ENCODE results near the gene TWNK.

The TWNK gene

DNA sequence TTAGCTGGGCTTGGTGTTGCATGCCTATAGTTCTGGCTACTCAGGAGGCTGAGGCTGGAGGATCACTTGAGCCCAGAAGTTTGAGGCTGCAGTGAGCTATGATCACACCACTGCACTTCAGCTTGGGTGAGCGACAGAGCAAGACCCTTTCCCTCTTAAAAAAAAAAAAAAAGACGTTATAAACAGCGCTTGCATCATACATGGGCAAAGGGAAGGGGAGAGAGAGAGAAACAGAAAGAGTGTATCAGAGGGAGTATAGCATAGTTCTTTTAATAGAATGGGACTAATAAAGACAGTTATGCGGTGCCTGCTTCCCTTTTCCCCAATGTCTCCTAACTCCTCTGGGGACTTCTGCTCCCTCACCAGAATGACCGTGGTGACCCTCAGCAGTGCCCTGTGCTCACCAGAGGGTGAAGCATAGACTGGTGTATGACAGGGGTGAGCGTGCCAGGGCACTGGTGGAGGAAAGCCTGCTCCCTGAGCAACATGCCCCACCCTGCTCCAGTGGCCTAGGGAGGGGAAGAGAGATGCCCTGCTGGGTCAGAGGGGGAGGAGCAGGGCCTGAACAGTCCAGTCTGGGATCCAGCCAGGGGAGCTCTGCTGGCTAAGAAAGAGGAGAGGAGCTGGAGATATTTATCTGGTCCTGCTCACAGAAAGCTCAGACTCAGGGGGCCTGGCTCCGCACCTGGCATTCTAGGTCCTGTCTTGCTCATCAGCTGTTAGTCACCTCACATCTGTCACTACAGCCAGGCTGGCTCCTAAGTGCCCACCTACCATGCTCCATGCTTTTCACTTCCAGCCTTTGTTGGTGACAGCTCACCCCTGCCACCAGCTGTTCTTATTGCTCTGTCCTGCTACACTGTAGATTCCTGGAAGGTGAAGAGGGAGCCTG lies 41.3 kb downstream of the TWNK start:
- H2BK5ac ChIP-seq (ENCODE audit: low read depth, low read length, poor library complexity, severe bottlenecking), result no peak overlapping the region
- H2BK120ac ChIP-seq (ENCODE audit: low read depth, low read length), result no peak overlapping the region
- 95% methylated on average over 4 of the region's 7 CpGs for WGBS
- no peaks in the 10 kb centered on the region for H3K9me3 ChIP-seq (ENCODE audit: control insufficient read depth, low read length)
- peaks cover 0 to 14% of the 10 kb centered on the region in 2 experiments for H3K27me3 ChIP-seq (ENCODE audit: control insufficient read depth in 1 of 2, insufficient read depth in 1 of 2, low read length in 2 of 2)
- DNase-seq, result no peak
- no peak overlapping the region for H3K27ac ChIP-seq (ENCODE audit: low read length, poor library complexity, severe bottlenecking)
- H3K4me1 ChIP-seq (ENCODE audit: control insufficient read depth, insufficient read depth, low read depth, low read length), result peaks cover 24% of the 10 kb centered on the region
- H2AK5ac ChIP-seq (ENCODE audit: low read length, severe bottlenecking), result no peak overlapping the region
- no peak overlapping the region for H3K4me2 ChIP-seq (ENCODE audit: low read length, poor library complexity, severe bottlenecking)
- no peak overlapping the region for H2AFZ ChIP-seq (ENCODE audit: low read depth, low read length)
- no peak overlapping the region for H3K4ac ChIP-seq (ENCODE audit: low read depth in 1 of 2, low read length in 2 of 2)
- no peak overlapping the region for H3K4me3 ChIP-seq (ENCODE audit: insufficient read depth in 1 of 2, low read depth in 1 of 2, low read length in 2 of 2)
- H2BK12ac ChIP-seq (ENCODE audit: low read length in 2 of 2), result no peak overlapping the region
- no peak overlapping the region for H4K8ac ChIP-seq (ENCODE audit: low read length)
- H4K91ac ChIP-seq (ENCODE audit: low read length), result no peak overlapping the region
- no peaks in the 10 kb centered on the region for H3K36me3 ChIP-seq (ENCODE audit: control insufficient read depth in 1 of 2, insufficient read depth in 2 of 2, low read depth in 1 of 2, low read length in 2 of 2)
- H3K14ac ChIP-seq (ENCODE audit: low read length in 2 of 2), result no peak overlapping the region
- peaks cover 2% of the 10 kb centered on the region for H3K79me1 ChIP-seq (replicated peaks; ENCODE audit: low read length, poor library complexity, severe bottlenecking)
- no peak overlapping the region for H3K23ac ChIP-seq (ENCODE audit: low read length in 2 of 2)
- H3K18ac ChIP-seq (ENCODE audit: low read depth in 1 of 2, low read length in 2 of 2), result no peak overlapping the region
- no peak overlapping the region for H2BK15ac ChIP-seq (ENCODE audit: low read depth, poor library complexity, severe bottlenecking)
- peak overlapping the region; percentile 9 for H3K9ac ChIP-seq (ENCODE audit: low read length)

DNA sequence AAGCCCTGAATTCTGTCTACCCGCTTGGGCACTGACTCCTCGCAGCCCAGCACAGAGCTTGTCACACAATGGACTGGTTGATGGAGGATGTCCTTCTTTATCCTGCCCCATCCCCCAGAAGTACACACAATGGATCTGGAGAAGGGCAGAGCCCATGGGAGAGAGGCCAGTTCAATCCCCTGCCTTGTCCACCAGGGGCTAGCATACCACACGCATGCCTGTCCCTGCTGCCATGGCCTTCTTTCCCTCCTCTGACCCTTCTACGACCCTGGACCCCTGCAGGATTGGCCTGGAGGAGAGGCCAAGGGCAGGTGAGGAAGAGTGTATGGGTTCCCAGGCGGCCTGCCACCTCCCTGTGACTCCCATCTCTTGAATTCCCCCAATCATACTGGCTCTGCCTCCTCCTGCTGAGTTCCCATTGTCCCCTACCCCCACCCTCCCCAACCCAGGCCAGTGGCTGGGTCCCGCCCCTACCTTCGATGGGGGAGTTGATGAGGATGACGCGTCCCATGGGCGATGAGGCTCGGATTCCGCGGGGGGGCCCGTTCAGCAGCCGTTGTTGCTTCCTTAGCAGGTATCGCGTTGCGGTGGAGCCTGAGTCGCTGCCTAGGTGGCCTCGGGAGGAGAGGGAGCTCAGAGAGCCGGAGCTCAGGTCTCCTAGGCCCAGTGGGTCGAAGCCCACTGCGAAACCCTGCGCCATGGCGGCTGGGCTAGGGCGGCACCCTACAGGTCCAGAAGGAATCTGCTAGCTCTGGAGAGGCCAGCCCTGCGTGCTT lies 42.4 kb downstream of the TWNK start:
- no peak overlapping the region for H2AFZ ChIP-seq (ENCODE audit: low read depth, low read length)
- H2BK5ac ChIP-seq (ENCODE audit: low read depth, low read length, poor library complexity, severe bottlenecking), result no peak overlapping the region
- H3K4me2 ChIP-seq (ENCODE audit: low read length, poor library complexity, severe bottlenecking), result no peak overlapping the region
- H2BK12ac ChIP-seq (ENCODE audit: low read length in 2 of 2), result no peak overlapping the region
- no peak overlapping the region for H3K23ac ChIP-seq (ENCODE audit: low read length in 2 of 2)
- 82% methylated on average over 25 of the region's 27 CpGs for WGBS
- no peak overlapping the region for H4K91ac ChIP-seq (ENCODE audit: low read length)
- no peak overlapping the region for H3K18ac ChIP-seq (ENCODE audit: low read depth in 1 of 2, low read length in 2 of 2)
- no peak overlapping the region for H3K27ac ChIP-seq (ENCODE audit: low read length, poor library complexity, severe bottlenecking)
- no peak overlapping the region for H4K8ac ChIP-seq (ENCODE audit: low read length)
- no peak overlapping the region for H2BK120ac ChIP-seq (ENCODE audit: low read depth, low read length)
- H3K4ac ChIP-seq (ENCODE audit: low read depth in 1 of 2, low read length in 2 of 2), result no peak overlapping the region
- H3K27me3 ChIP-seq (ENCODE audit: control insufficient read depth in 1 of 2, insufficient read depth in 1 of 2, low read length in 2 of 2), result peaks cover 0 to 14% of the 10 kb centered on the region in 2 experiments
- no peak for DNase-seq
- peak overlapping the region; percentile 85 for H2BK15ac ChIP-seq (ENCODE audit: low read depth, poor library complexity, severe bottlenecking)
- H3K36me3 ChIP-seq (ENCODE audit: control insufficient read depth in 1 of 2, insufficient read depth in 2 of 2, low read depth in 1 of 2, low read length in 2 of 2), result peaks cover 3 to 4% of the 10 kb centered on the region in 2 experiments
- no peak overlapping the region for H2AK5ac ChIP-seq (ENCODE audit: low read length, severe bottlenecking)
- H3K79me1 ChIP-seq (replicated peaks; ENCODE audit: low read length, poor library complexity, severe bottlenecking), result peaks cover 4% of the 10 kb centered on the region
- H3K9me3 ChIP-seq (ENCODE audit: control insufficient read depth, low read length), result no peaks in the 10 kb centered on the region
- no peak overlapping the region for H3K14ac ChIP-seq (ENCODE audit: low read length in 2 of 2)
- no peak overlapping the region for H3K4me3 ChIP-seq (ENCODE audit: insufficient read depth in 1 of 2, low read depth in 1 of 2, low read length in 2 of 2)
- peaks cover 24% of the 10 kb centered on the region for H3K4me1 ChIP-seq (ENCODE audit: control insufficient read depth, insufficient read depth, low read depth, low read length)
- H3K9ac ChIP-seq (ENCODE audit: low read length), result no peak overlapping the region

DNA sequence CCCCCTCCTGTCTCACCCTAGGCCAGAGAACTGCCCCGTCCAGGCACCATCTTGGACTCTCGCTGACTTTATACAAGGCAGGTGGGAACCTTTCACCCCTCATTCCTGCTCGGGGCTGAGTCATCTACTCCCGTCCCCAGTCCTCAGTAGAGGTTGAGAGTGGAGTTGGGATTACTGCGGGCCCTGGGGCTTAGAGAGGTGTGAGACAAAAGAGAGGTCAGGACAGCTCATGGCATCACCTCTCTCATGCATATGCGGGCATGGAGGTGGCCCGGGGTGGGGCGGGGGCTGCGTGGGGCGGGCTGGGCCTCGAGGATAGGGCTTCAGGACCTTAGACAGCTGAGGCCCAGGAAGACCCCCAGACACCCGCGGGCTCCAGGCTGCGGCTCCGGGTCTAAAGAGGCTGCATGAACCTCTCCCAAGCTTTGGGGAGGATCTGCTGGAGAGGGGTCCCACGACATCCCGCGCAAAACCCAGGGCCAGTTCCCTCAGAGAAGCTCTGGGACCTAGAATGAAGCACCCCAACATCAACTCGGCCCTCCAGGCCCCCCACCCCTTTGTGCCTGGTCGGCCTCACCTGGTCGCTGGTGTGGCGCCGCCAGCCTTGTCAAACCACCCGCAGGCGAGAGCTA lies 43.3 kb downstream of the TWNK start:
- peak overlapping the region; percentile 75 to 97 for H3K4me3 ChIP-seq (ENCODE audit: insufficient read depth in 1 of 2, low read depth in 1 of 2, low read length in 2 of 2)
- H3K9ac ChIP-seq (ENCODE audit: low read length), result peak overlapping the region; percentile 99
- no peak overlapping the region for H3K4ac ChIP-seq (ENCODE audit: low read depth in 1 of 2, low read length in 2 of 2)
- peaks cover 24% of the 10 kb centered on the region for H3K4me1 ChIP-seq (ENCODE audit: control insufficient read depth, insufficient read depth, low read depth, low read length)
- no peak overlapping the region for H2BK5ac ChIP-seq (ENCODE audit: low read depth, low read length, poor library complexity, severe bottlenecking)
- H4K91ac ChIP-seq (ENCODE audit: low read length), result no peak overlapping the region
- H3K27me3 ChIP-seq (ENCODE audit: control insufficient read depth in 1 of 2, insufficient read depth in 1 of 2, low read length in 2 of 2), result peaks cover 0 to 14% of the 10 kb centered on the region in 2 experiments
- WGBS, result 15% methylated on average over 23 of the region's 25 CpGs
- no peak overlapping the region for H2AK5ac ChIP-seq (ENCODE audit: low read length, severe bottlenecking)
- H3K27ac ChIP-seq (ENCODE audit: low read length, poor library complexity, severe bottlenecking), result no peak overlapping the region
- no peak overlapping the region for H2BK12ac ChIP-seq (ENCODE audit: low read length in 2 of 2)
- no peak overlapping the region for H3K14ac ChIP-seq (ENCODE audit: low read length in 2 of 2)
- no peak overlapping the region for H4K8ac ChIP-seq (ENCODE audit: low read length)
- H2BK120ac ChIP-seq (ENCODE audit: low read depth, low read length), result no peak overlapping the region
- DNase-seq, result no peak
- peak overlapping the region; percentile 79 for H2AFZ ChIP-seq (ENCODE audit: low read depth, low read length)
- H3K36me3 ChIP-seq (ENCODE audit: control insufficient read depth in 1 of 2, insufficient read depth in 2 of 2, low read depth in 1 of 2, low read length in 2 of 2), result peaks cover 12 to 13% of the 10 kb centered on the region in 2 experiments
- H3K23ac ChIP-seq (ENCODE audit: low read length in 2 of 2), result no peak overlapping the region
- no peaks in the 10 kb centered on the region for H3K9me3 ChIP-seq (ENCODE audit: control insufficient read depth, low read length)
- H3K79me1 ChIP-seq (replicated peaks; ENCODE audit: low read length, poor library complexity, severe bottlenecking), result peaks cover 12% of the 10 kb centered on the region
- H2BK15ac ChIP-seq (ENCODE audit: low read depth, poor library complexity, severe bottlenecking), result no peak overlapping the region
- peak overlapping the region; percentile 84 for H3K4me2 ChIP-seq (ENCODE audit: low read length, poor library complexity, severe bottlenecking)
- no peak overlapping the region for H3K18ac ChIP-seq (ENCODE audit: low read depth in 1 of 2, low read length in 2 of 2)

Measured in mesenchymal stem cell (in vitro differentiated cells and primary cell).